Fibroblast of mammary gland (primary cell): ENCODE measurements around the gene ARFGEF3.
"Not testable (repeated sequence)": the region's sequence is repeated elsewhere in the genome, so short reads cannot be mapped to it uniquely, and the experiment has no call there.

Experiments
- DNase-seq: peaks from one replicate; pipeline ENCODE4 v3.0.0-alpha.2; 2010; ENCODE audit warnings: low read depth
- H3K4me3 ChIP-seq: 2 replicates; pipeline ENCODE4 v1.5.1; 2011; ENCODE audit warnings: low read depth, mild to moderate bottlenecking, low read length, moderate library complexity; ENCODE audit not compliant: control insufficient read depth
- TF ChIP-seq, protein P1 (sequence below): conservative IDR thresholded peaks from 2 replicates; pipeline ENCODE4 v1.5.1; 2011; ENCODE audit warnings: low read depth, low read length, inconsistent platforms; ENCODE audit not compliant: control insufficient read depth, insufficient read depth

The ARFGEF3 gene

GRCh38 chr6:138117376-138117914 is 44.3 kb upstream of the ARFGEF3 start:
- no peak overlapping the region for H3K4me3 ChIP-seq
- TF ChIP-seq, protein P1, sequence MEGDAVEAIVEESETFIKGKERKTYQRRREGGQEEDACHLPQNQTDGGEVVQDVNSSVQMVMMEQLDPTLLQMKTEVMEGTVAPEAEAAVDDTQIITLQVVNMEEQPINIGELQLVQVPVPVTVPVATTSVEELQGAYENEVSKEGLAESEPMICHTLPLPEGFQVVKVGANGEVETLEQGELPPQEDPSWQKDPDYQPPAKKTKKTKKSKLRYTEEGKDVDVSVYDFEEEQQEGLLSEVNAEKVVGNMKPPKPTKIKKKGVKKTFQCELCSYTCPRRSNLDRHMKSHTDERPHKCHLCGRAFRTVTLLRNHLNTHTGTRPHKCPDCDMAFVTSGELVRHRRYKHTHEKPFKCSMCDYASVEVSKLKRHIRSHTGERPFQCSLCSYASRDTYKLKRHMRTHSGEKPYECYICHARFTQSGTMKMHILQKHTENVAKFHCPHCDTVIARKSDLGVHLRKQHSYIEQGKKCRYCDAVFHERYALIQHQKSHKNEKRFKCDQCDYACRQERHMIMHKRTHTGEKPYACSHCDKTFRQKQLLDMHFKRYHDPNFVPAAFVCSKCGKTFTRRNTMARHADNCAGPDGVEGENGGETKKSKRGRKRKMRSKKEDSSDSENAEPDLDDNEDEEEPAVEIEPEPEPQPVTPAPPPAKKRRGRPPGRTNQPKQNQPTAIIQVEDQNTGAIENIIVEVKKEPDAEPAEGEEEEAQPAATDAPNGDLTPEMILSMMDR: no peak
- DNase-seq: no peak

DNA sequence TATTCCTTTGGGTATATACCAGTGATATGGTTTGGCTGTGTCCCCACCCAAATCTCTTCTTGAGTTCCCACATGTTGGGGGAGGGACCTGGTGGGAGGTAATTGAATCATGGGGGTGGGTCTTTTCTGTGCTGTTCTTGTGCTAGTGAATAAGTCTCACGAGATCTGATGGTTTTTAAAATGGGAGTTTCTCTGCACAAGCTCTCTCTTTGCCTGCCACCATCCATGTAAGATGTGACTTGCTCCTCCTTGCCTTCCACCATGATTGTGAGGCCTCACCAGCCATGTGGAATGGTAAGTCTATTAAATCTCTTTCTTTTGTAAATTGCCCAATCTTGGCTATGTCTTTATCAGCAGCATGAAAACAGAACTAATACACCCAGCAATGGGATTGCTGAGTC is 42.5 kb upstream of the ARFGEF3 start:
- not testable (repeated sequence) for H3K4me3 ChIP-seq, DNase-seq

GRCh38 chr6:138119976-138120375 is 41.8 kb upstream of the ARFGEF3 start:
- no peak overlapping the region for H3K4me3 ChIP-seq
- DNase-seq: no peak
- TF ChIP-seq, protein P1: no peak

GRCh38 chr6:138124096-138124495 is 37.6 kb upstream of the ARFGEF3 start:
- no peak overlapping the region for H3K4me3 ChIP-seq
- TF ChIP-seq, protein P1: no peak
- DNase-seq: no peak

- TF ChIP-seq, protein P1: no peak
- no peak overlapping the region for H3K4me3 ChIP-seq
- no peak for DNase-seq
Observed at GRCh38 chr6:138128096-138128495, 33.6 kb upstream of the ARFGEF3 start.

DNA sequence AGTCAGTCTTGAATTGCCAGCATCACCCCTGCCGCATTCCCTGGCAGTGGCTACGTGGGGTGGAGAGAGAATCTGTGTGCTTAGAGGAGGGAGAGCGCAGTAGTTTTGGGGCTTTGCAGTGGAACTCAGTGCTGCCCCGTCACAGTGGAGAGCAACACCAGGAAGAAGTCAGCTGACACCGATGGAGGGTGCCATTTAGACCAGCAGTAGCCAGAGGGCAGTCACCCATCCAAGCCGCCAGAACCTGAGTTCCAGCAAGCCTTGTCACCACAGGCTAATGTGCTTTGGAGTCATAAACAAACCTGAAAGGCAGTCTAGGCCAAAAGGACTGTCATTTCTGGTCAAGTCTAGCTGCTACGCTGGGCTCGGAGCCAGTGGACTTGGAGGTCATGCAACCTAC is 32.5 kb upstream of the ARFGEF3 start:
- DNase-seq: no peak
- no peak overlapping the region for H3K4me3 ChIP-seq
- TF ChIP-seq, protein P1: no peak

DNA sequence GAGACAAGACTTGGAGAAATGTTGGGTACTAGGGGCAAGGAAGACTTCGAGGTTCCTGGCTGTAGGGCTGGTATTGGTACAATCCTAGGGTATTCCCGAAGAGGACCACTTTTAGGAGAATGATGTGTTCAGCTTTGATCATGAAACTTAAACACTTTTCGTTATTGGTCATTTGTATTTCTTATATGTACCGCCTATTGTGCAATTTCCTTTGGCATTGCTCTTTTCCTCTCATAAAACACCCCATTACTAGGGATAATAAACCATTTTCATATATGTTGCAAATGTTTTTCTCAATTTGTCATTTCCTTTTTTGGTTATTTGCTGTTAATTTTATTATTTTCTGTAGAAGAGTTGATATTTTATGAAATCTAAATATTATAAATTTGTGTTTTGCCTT is 18.9 kb upstream of the ARFGEF3 start:
- DNase-seq: no peak
- no peak overlapping the region for H3K4me3 ChIP-seq
- TF ChIP-seq, protein P1: no peak
